BLaER1 (cell line): ENCODE data around the gene CELA2B.

Experiments used
- H3K27ac ChIP-seq: shearing (Covaris generic); formaldehyde crosslinking; 2 replicates; pipeline ENCODE4 v1.8.1; 2022
- H3K27me3 ChIP-seq: shearing (Covaris generic); formaldehyde crosslinking; 2 replicates; pipeline ENCODE4 v1.8.1; 2022
- H3K36me3 ChIP-seq: shearing (Covaris generic); formaldehyde crosslinking; 2 replicates; pipeline ENCODE4 v1.8.1; 2022
- H3K4me1 ChIP-seq: shearing (Covaris generic); formaldehyde crosslinking; 2 replicates; pipeline ENCODE4 v1.8.1; 2022
- H3K4me2 ChIP-seq: shearing (Covaris generic); formaldehyde crosslinking; 2 replicates; pipeline ENCODE4 v1.8.1; 2022
- H3K4me3 ChIP-seq: shearing (Covaris generic); formaldehyde crosslinking; 2 replicates; pipeline ENCODE4 v1.8.1; 2022
- H3K9ac ChIP-seq: shearing (Covaris generic); formaldehyde crosslinking; 2 replicates; pipeline ENCODE4 v1.8.1; 2022
- H3K9me3 ChIP-seq: shearing (Covaris generic); formaldehyde crosslinking; 2 replicates; pipeline ENCODE4 v1.8.1; 2022
- H4K20me1 ChIP-seq: shearing (Covaris generic); formaldehyde crosslinking; 2 replicates; pipeline ENCODE4 v1.8.1; 2022
- Cebpa-rat ChIP-seq: shearing (Covaris generic); IDR thresholded peaks from 2 replicates; pipeline ENCODE4 v1.8.1; 2022

The CELA2B gene

GRCh38 chr1:15524283-15525049 is 48.6 kb downstream of the CELA2B start:
- Histone ChIP-seq H4K20me1 (peaks cover 13% of the 10 kb centered on the region), H3K4me3 (peak overlapping the region; percentile 65), H3K27me3 (no peaks in the 10 kb centered on the region), H3K4me1 (peaks cover 45% of the 10 kb centered on the region), H3K36me3 (peaks cover 3% of the 10 kb centered on the region; the same call in 1 of the 2 replicates), H3K9me3 (no peaks in the 10 kb centered on the region), H3K4me2 (no peak overlapping the region), H3K9ac (peak overlapping the region; percentile 80), H3K27ac (peak overlapping the region; percentile 85)
- peak; percentile 50; the same call in 1 of the 2 replicates for TF ChIP-seq Cebpa-rat

GRCh38 chr1:15525050-15526020 is 49.4 kb downstream of the CELA2B start:
- peak overlapping the region; percentile 93 for H3K4me2 ChIP-seq
- H3K9me3 ChIP-seq: no peaks in the 10 kb centered on the region
- H4K20me1 ChIP-seq: peaks cover 13% of the 10 kb centered on the region
- peaks cover 45% of the 10 kb centered on the region for H3K4me1 ChIP-seq
- no peaks in the 10 kb centered on the region for H3K27me3 ChIP-seq
- H3K36me3 ChIP-seq: peaks cover 5% of the 10 kb centered on the region; the same call in 1 of the 2 replicates
- no peak for TF ChIP-seq Cebpa-rat
- H3K9ac ChIP-seq: peak overlapping the region; percentile 65; the same call in 1 of the 2 replicates
- peak overlapping the region; percentile 51 for H3K27ac ChIP-seq
- H3K4me3 ChIP-seq: peak overlapping the region; percentile 85

GRCh38 chr1:15526021-15526489 is 50.2 kb downstream of the CELA2B start:
- Histone ChIP-seq H3K4me1 (peaks cover 45% of the 10 kb centered on the region), H3K9me3 (no peaks in the 10 kb centered on the region), H3K4me2 (peak overlapping the region; percentile 93), H4K20me1 (peaks cover 13% of the 10 kb centered on the region), H3K4me3 (peak overlapping the region; percentile 85), H3K27me3 (no peaks in the 10 kb centered on the region), H3K36me3 (peaks cover 12% of the 10 kb centered on the region; the same call in 1 of the 2 replicates), H3K9ac (no peak overlapping the region; the same call in 1 of the 2 replicates), H3K27ac (no peak overlapping the region)
- TF ChIP-seq Cebpa-rat: no peak

- Histone ChIP-seq H3K9ac (peak within 1 kb of the TSS; percentile 87), H4K20me1 (peaks cover 13% of the 10 kb centered on the region), H3K4me3 (peak within 1 kb of the TSS; percentile 85), H3K27ac (peak within 1 kb of the TSS; percentile 82), H3K4me2 (peak within 1 kb of the TSS; percentile 93), H3K4me1 (peaks cover 39% of the 10 kb centered on the region), H3K9me3 (no peaks in the 10 kb centered on the region), H3K36me3 (peaks cover 16% of the 10 kb centered on the region; the same call in 1 of the 2 replicates), H3K27me3 (no peaks in the 10 kb centered on the region)
- no peak for TF ChIP-seq Cebpa-rat
These were observed 50.8 kb downstream of the CELA2B start, which contains the start of gene DNAJC16 for GRCh38 chr1:15526490-15527339. TSS of gene DNAJC16 (plus strand) at chr1:15526848. CDS start at chr1:15529106, 2,258 bp downstream.

GRCh38 chr1:15531003-15531402 is 55.1 kb downstream of the CELA2B start:
- H3K9me3 ChIP-seq: no peaks in the 10 kb centered on the region
- H3K27me3 ChIP-seq: no peaks in the 10 kb centered on the region
- no peak for TF ChIP-seq Cebpa-rat
- no peaks in the 10 kb centered on the region for H4K20me1 ChIP-seq
- no peak overlapping the region for H3K27ac ChIP-seq
- H3K9ac ChIP-seq: no peak overlapping the region
- peaks cover 14% of the 10 kb centered on the region for H3K4me1 ChIP-seq
- peaks cover 44% of the 10 kb centered on the region for H3K36me3 ChIP-seq
- no peak overlapping the region for H3K4me2 ChIP-seq
- H3K4me3 ChIP-seq: no peak overlapping the region

- Histone ChIP-seq H3K36me3 (peaks cover 51% of the 10 kb centered on the region), H4K20me1 (no peaks in the 10 kb centered on the region), H3K4me2 (no peak overlapping the region), H3K9ac (no peak overlapping the region), H3K27ac (no peak overlapping the region), H3K4me3 (no peak overlapping the region), H3K9me3 (no peaks in the 10 kb centered on the region), H3K27me3 (no peaks in the 10 kb centered on the region), H3K4me1 (peaks cover 11% of the 10 kb centered on the region)
- no peak for TF ChIP-seq Cebpa-rat
These were observed 55.8 kb downstream of the CELA2B start for GRCh38 chr1:15531682-15532081.

- H3K4me2 ChIP-seq: no peak overlapping the region
- H3K4me3 ChIP-seq: no peak overlapping the region
- H4K20me1 ChIP-seq: 0 out of 2 replicates have a peak, but pooled peaks cover 6% of the 10 kb centered on the region
- no peaks in the 10 kb centered on the region for H3K27me3 ChIP-seq
- no peaks in the 10 kb centered on the region for H3K9me3 ChIP-seq
- H3K36me3 ChIP-seq: peaks cover 91% of the 10 kb centered on the region
- TF ChIP-seq Cebpa-rat: no peak
- H3K27ac ChIP-seq: no peak overlapping the region
- H3K4me1 ChIP-seq: no peaks in the 10 kb centered on the region
- H3K9ac ChIP-seq: no peak overlapping the region
These were observed 62.9 kb downstream of the CELA2B start for GRCh38 chr1:15538771-15539170.

GRCh38 chr1:15540186-15540585 is 64.3 kb downstream of the CELA2B start:
- no peaks in the 10 kb centered on the region for H3K4me1 ChIP-seq
- H3K4me3 ChIP-seq: no peak overlapping the region
- no peak overlapping the region for H3K4me2 ChIP-seq
- H3K9me3 ChIP-seq: no peaks in the 10 kb centered on the region
- H3K27me3 ChIP-seq: no peaks in the 10 kb centered on the region
- 0 out of 2 replicates have a peak, but pooled peaks cover 6% of the 10 kb centered on the region for H4K20me1 ChIP-seq
- TF ChIP-seq Cebpa-rat: no peak
- no peak overlapping the region for H3K27ac ChIP-seq
- H3K36me3 ChIP-seq: peaks cover 89% of the 10 kb centered on the region
- no peak overlapping the region for H3K9ac ChIP-seq
